GM19025 (cell line): ENCODE measurements around the gene PTAFR.

Experiments
- ATAC-seq: cut with Tn5 transposase; IDR thresholded peaks from one replicate; pipeline ENCODE4 v1.9.1; 2021; ENCODE audit warnings: mild to moderate bottlenecking, low read depth, moderate library complexity; ENCODE audit not compliant: unreplicated experiment

The PTAFR gene

GRCh38 chr1:28178690-28179485 lies 2.4 kb upstream of the PTAFR start:
- ATAC-seq, result no peak

DNA sequence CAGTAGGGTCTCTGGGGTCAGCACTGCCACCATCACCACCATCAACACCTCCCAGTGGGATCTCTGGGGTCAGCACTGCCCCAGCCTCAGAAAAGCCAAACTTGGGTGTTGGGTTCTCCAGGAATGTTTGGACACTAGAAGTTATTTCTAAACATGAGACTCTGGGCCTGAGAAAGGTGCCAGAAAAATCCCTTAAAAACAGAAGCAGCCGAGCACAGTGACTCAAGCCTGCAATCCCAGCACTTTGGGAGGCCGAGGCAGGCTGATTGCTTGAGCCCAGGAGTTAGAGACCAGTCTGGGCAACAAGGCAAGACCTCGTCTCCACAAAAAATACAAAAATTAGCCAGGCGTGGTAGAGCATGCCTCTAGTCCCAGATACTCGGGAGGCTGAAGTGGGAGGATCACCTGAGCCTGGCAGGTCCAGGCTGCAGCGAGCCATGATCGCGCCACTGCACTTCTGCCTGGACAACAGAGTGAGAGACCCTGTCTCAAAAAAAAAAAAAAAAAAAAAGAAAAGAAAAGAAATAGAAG lies 470 bp downstream of the PTAFR start:
- no peak for ATAC-seq

GRCh38 chr1:28173980-28174297 lies 2.6 kb downstream of the PTAFR start:
- ATAC-seq, result no peak

DNA sequence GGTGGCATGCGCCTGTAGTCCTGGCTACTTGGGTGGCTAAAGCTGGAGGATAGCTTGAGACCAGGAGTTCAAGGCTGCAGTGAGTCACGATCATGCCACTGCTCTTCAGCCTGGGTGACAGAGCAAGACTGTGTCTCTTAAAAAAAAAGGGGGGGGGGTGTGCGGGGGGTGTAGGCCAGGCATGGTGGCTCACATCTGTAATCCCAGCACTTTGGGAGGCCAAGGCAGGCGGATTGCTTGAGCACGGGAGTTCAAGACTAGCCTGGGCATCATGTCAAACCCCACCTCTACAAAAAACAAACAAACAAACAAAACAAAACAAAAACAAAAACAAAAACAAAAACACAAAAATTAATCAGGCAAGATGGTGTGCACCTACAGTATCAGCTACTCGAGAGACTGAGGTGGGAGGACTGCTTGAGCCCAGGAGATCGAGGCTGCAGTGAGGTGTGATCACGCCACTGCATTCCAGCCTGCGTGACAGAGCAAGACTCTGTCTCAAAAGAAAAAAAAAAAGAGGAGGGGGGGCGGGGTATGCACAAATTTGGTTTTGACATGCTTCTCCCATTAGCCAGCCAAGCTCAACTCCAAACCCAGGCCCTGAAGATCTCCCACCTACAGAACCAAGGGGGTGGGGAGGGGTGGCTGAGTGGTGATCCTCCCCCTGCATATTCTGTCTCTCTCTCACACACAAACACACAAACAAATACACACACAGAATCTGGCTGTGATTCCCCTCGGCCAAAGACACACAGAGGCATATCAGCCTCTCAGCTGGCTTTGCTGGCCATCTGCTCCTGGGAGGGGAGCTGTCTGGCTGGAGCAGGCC lies 3.1 kb downstream of the PTAFR start:
- no peak for ATAC-seq

DNA sequence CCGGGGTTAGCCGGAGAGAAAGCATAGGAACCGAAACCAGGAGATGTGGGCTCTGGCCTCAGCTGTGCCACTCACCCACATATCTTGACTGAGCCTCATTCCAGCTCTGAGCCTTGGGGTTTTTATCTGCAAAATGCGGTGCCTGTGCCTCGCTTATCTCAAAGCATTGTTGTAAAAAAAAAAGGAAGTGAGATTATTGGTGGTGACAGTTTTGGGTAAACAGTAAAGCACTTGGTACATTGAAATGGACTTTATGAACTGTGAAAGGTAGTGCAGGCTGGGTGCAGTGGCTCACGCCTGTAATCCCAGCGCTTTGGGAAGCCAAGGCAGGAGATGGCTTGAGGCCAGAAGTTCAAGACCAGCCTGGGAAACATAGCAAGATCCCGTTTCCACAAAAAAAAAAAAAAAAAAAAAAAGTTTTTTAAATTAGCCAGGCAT lies 3.8 kb downstream of the PTAFR start:
- peak; percentile 67 for ATAC-seq

DNA sequence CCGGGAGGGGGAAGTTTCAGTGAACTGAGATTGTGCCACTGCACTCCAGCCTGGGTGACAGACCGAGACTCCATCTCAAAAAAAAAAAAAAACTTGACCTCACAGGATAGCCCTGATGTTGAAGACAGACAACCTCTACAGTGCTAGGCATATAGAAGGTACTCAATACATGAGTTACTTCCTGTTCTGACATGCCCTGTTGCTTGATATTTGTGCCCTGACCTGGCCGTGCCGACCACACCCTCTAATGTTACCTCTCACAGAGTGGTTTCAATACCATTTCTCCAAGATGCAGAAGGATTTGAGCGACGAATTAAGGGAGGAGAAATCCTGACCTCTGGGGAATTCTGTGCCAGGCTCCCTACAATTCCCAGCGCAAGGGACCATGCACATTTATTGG lies 5.2 kb downstream of the PTAFR start:
- ATAC-seq, result no peak

DNA sequence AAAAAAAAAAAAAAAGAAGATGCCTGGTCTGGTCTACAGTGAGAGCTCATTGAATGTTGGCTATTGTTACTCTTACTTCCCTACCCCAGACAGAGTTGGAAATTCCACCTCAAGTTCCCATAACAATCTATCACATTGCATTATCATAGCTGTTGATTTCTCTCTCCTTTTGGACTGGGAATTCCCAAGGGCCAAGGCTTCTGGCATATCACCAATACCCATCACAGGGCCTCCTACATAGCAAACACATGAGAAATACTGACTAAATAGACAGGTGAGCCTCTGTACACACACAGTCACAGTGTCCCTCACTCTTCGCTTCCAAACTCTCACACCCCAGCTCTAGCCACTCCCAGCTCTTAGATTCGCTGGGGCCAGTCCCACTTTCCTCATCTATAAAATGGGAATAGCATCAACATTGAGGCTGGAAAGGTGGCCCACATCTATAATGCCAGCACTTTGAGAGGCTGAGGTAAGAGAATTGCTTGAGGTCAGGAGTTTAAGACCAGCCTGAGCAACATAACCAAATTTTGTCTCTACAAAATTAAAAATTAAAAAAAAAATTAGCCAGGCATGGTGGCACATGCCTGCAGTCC lies 6.4 kb downstream of the PTAFR start:
- ATAC-seq, result no peak

DNA sequence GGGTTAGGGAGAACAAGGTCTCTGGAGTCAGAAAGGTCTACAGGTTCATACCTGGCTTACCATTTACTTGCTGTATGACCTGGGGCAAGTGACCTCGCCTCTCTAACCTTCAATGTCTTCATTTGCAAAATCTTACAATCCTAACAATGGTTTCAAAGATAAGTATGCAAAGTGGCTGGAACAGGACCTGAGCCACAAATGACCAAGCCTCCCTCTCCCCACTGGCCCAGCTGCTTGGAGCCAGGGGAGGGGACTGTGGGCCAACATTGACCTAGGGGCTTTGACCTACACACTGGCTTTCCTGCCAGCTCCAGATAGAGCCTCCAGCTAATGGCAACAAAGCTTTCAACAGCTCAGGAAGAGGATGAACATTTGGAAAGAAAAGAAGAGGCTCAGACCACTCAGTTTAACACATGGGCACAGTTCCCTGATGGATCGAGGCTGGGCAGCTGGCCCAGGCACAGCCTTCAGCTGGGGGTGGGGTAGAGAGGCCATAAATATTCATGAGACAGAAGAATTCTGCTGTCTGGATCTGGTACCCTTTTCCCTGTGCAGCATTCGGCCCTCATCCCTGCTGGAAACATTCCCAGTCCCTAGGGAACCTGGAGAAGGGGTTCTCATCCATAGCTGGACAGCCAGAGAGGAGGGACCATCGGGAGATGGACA lies 12.9 kb downstream of the PTAFR start:
- ATAC-seq, result no peak

DNA sequence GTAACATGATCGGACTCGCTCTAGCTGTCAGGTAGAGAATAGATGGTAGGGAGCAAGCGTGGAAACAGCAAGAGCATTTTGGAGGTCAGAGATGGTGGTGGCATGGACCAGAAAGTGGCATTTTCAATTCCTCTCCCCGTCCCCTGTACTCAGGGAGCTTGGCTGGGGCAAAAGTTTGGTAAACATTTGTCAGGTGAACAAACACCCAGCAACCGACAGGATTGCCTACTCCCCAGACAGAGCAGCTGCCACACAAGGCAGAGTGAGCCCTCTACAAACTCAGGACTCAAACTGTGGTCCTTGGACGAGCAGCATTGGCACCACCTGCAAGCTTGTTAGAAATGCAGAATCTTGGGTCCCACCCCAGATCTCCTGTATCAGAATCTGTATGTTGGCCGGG lies 14.3 kb downstream of the PTAFR start:
- no peak for ATAC-seq

DNA sequence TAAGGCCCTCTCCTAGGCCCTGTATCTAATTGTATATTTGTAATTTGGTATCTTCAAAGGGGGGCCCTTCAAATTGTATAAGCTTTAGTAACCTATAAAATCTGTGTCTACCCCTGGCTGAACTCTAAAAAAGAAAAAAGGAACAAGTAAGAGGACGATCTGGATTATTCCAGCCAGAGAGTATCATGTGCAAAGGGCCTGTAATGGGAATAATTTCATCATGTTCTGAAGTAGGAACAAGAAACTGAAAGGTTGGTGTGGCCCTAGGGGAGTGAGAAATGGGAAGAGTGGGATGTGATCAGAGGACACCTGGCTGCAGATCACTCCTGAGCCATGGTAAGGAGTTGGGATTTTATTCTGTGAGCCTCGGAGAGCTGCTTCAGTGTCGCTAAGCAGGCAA lies 14.7 kb downstream of the PTAFR start:
- ATAC-seq, result no peak

GRCh38 chr1:28160782-28161266 lies 15.7 kb downstream of the PTAFR start:
- no peak for ATAC-seq

- ATAC-seq, result no peak
Measured at GRCh38 chr1:28159680-28160079, 16.8 kb downstream of the PTAFR start.

GRCh38 chr1:28159243-28159642 lies 17.2 kb downstream of the PTAFR start:
- ATAC-seq, result no peak

- no peak for ATAC-seq
Measured at GRCh38 chr1:28157894-28158293, 18.6 kb downstream of the PTAFR start.

- ATAC-seq, result no peak
Measured at GRCh38 chr1:28156821-28157220, 19.7 kb downstream of the PTAFR start.

DNA sequence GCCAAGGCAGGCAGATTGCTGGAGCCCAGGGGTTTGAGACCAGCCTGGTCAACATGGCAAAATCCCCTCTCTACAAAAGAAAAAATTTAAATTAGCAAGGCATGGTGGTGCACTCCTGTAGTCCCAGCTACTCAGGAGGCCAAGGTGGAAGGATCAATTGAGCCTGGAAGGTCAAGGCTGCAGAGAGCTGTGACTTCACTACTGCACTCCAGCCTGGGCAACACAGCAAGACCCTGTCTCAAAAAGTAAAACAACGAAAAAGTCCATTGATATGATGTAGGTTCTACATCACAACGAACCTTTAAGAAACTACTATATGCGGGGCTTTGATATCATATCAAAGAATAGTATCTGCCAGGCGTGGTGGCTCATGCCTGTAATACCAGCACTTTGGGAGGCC lies 20.9 kb downstream of the PTAFR start:
- no peak for ATAC-seq

GRCh38 chr1:28154078-28154594 lies 22.4 kb downstream of the PTAFR start:
- ATAC-seq, result no peak

DNA sequence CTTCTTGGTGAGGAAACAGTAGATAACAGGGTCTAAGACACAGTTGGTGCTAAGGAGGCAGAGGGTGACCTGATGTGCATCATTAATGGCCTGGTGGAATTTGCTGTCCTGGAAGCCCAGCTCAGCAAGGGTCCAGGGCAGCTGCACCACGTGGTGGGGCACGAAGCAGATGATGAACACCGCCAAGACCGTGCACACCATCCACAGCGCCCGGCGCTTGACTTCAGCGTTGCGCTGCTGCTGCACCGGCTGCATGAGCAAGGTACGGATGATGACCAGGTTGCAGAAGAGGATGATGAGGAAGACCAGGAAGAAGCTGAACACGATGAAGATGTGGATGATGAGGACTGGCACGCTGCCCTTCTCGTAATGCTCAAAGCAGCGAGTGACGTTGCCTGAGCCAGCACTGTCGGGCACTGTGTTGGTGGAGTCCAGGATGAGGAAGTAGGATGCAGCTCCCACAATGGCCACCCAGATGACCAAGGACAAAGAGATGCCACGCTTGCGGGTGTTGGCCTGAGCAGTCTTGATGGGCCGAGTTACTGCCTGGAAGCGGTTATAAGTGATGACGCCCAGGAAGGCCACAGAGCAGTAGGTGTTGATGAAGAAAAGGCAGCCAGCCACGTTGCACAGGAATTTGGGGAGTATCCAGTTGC lies 26.2 kb downstream of the PTAFR start:
- ATAC-seq, result no peak

GRCh38 chr1:28148880-28149195 lies 27.7 kb downstream of the PTAFR start:
- ATAC-seq, result no peak
